Stomach (tissue), 4 donors: ENCODE data around the gene RET.

Source experiments
- CTCF ChIP-seq, 7 experiments: fragments of 450-650 bp in 4 of 7; fragments of 200-600 bp in 3 of 7; sonication (generic) in 3 of 7; IDR thresholded peaks; one replicate each; pipeline ENCODE4 v1.5.1; 2016 to 2019; ENCODE audit warnings: antibody characterized with exemption in 7 of 7, control low read depth in 2 of 7, mild to moderate bottlenecking in 1 of 7
- EP300 ChIP-seq: sonication (generic); formaldehyde crosslinking; IDR thresholded peaks from one replicate; pipeline ENCODE4 v1.6.1; 2017; ENCODE audit warnings: antibody characterized with exemption

- TF ChIP-seq CTCF (IDR thresholded peaks at IDR 0.05), result no peak
- TF ChIP-seq EP300, result no peak
Observed at GRCh38 chr10:43062402-43063160, 14.3 kb upstream of the RET start.
